Ishikawa (cell line): Measurements from ENCODE around the gene KLC3.

Experiments used
- CEBPB ChIP-seq: IDR thresholded peaks from 2 replicates; pipeline ENCODE4 v1.6.1; 2012
- ZBTB7A ChIP-seq: IDR thresholded peaks from 2 replicates; pipeline ENCODE4 v1.6.1; 2012; ENCODE audit warnings: low read depth
- TF ChIP-seq, protein P1 (sequence below): IDR thresholded peaks from 2 replicates; pipeline ENCODE4 v1.6.1; 2012
- TF ChIP-seq, protein P2 (sequence below): IDR thresholded peaks from 2 replicates; pipeline ENCODE4 v1.6.1; 2012; ENCODE audit warnings: low read depth, mild to moderate bottlenecking

DNA sequence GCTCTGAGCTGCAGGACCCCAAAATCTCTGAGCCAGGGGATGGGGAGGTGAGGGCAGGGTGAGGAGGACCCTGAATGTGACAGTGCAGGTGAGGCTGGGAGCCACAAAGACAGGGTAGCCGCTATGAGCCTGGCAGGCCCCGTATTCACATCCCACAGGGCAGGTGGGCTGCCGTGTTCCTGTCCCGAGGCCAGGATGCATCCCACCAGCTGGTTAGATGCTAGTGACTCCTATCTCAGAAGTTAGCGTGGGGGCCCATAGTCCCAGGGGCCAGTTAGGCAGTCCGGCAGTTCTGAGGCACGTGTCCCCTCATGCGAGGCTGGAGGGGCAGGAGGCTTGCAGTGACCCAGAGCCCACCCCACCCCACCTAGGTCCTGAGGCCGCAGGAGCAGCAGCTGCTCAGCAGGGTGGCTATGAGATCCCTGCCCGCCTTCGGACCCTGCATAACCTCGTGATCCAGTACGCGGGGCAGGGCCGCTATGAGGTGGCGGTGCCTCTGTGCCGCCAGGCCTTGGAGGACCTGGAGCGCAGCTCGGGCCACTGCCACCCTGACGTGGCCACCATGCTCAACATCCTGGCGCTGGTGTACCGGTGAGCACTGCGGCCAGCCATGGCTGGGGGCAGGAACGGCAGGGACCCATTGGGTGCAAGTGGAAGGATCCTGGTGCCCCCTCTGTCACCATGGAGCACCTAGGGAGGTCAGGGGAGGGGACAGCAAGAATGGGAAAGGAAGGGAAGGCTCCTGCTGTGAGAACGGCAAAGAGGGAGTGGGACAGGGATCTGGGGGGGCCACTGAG lies 7.2 kb downstream of the KLC3 start:
- TF ChIP-seq CEBPB, result no peak
- TF ChIP-seq, protein P1, sequence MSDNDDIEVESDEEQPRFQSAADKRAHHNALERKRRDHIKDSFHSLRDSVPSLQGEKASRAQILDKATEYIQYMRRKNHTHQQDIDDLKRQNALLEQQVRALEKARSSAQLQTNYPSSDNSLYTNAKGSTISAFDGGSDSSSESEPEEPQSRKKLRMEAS, result no peak
- TF ChIP-seq, protein P2, sequence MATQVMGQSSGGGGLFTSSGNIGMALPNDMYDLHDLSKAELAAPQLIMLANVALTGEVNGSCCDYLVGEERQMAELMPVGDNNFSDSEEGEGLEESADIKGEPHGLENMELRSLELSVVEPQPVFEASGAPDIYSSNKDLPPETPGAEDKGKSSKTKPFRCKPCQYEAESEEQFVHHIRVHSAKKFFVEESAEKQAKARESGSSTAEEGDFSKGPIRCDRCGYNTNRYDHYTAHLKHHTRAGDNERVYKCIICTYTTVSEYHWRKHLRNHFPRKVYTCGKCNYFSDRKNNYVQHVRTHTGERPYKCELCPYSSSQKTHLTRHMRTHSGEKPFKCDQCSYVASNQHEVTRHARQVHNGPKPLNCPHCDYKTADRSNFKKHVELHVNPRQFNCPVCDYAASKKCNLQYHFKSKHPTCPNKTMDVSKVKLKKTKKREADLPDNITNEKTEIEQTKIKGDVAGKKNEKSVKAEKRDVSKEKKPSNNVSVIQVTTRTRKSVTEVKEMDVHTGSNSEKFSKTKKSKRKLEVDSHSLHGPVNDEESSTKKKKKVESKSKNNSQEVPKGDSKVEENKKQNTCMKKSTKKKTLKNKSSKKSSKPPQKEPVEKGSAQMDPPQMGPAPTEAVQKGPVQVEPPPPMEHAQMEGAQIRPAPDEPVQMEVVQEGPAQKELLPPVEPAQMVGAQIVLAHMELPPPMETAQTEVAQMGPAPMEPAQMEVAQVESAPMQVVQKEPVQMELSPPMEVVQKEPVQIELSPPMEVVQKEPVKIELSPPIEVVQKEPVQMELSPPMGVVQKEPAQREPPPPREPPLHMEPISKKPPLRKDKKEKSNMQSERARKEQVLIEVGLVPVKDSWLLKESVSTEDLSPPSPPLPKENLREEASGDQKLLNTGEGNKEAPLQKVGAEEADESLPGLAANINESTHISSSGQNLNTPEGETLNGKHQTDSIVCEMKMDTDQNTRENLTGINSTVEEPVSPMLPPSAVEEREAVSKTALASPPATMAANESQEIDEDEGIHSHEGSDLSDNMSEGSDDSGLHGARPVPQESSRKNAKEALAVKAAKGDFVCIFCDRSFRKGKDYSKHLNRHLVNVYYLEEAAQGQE, result no peak
- TF ChIP-seq ZBTB7A, result no peak
